Transverse colon (tissue), 4 donors: ENCODE measurements around the gene PLXNC1.

Experiments
- POLR2A ChIP-seq: fragments of 450-650 bp; IDR thresholded peaks from one replicate; pipeline ENCODE4 v1.6.1; 2016; ENCODE audit warnings: antibody characterized with exemption, mild to moderate bottlenecking, moderate library complexity
- POLR2AphosphoS5 ChIP-seq, 3 donors: sonication (generic); formaldehyde crosslinking; IDR thresholded peaks; one replicate each; pipeline ENCODE4 v1.6.1; 2016; ENCODE audit warnings: antibody characterized with exemption in 3 of 3
- TF ChIP-seq, protein P1 (sequence below), 5 experiments: fragments of 200-600 bp in 3 of 5; fragments of 450-650 bp in 2 of 5; sonication (generic) in 3 of 5; IDR thresholded peaks; 1 replicate in 2 of 5; 2 replicates in 3 of 5; pipeline ENCODE4 v1.5.1; 2016 to 2017; ENCODE audit warnings: antibody characterized with exemption in 5 of 5, inconsistent platforms in 3 of 5, mild to moderate bottlenecking in 2 of 5, moderate library complexity in 1 of 5

DNA sequence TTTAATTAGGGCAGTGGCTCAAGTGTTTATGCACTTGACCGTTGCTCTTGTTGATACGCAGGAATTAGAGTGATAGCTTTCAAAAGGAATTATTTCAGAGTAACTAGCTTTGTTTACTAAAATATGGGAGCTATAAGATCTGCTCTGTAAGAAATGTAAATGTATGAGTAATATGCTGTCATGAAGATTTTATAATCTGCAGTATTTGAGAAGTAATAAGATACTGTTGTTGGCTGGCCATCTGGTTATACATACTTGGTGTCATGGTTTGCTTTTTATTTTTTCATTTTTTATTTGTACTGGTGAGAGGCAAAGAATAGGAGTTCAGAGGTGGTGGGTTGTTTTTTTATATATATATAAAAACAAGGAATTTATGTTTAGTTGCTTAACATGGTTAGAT is 58.5 kb downstream of the PLXNC1 start:
- TF ChIP-seq, protein P1, sequence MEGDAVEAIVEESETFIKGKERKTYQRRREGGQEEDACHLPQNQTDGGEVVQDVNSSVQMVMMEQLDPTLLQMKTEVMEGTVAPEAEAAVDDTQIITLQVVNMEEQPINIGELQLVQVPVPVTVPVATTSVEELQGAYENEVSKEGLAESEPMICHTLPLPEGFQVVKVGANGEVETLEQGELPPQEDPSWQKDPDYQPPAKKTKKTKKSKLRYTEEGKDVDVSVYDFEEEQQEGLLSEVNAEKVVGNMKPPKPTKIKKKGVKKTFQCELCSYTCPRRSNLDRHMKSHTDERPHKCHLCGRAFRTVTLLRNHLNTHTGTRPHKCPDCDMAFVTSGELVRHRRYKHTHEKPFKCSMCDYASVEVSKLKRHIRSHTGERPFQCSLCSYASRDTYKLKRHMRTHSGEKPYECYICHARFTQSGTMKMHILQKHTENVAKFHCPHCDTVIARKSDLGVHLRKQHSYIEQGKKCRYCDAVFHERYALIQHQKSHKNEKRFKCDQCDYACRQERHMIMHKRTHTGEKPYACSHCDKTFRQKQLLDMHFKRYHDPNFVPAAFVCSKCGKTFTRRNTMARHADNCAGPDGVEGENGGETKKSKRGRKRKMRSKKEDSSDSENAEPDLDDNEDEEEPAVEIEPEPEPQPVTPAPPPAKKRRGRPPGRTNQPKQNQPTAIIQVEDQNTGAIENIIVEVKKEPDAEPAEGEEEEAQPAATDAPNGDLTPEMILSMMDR (IDR thresholded peaks at IDR 0.05), result no peak
- TF ChIP-seq POLR2AphosphoS5 (IDR thresholded peaks at IDR 0.05), result no peak
- TF ChIP-seq POLR2A, result no peak
